Stimulated activated CD4-positive, alpha-beta T cell treated with anti-CD3 and anti-CD28 coated beads, Interleukin-1b, Interleukin-23, amount 100 ng/mL, for 1 hour (primary cell): Measurements from ENCODE around the gene RNU2-63P.
"Not testable (repeated sequence)": the region's sequence is repeated elsewhere in the genome, so short reads cannot be mapped to it uniquely, and the experiment has no call there.

ENCODE experiments used
- DNase-seq, 2 donors: peaks; one replicate each; pipeline ENCODE4 v3.0.0-alpha.2; 2020; ENCODE audit warnings: low read depth in 2 of 2

The RNU2-63P gene

GRCh38 chr2:88028931-88029330 is 12.6 kb upstream of the RNU2-63P start:
- DNase-seq = no peak

- no peak for DNase-seq
Measured at GRCh38 chr2:88027697-88028389, 11.5 kb upstream of the RNU2-63P start.

- no peak for DNase-seq
Measured at GRCh38 chr2:88024509-88024908, 8.2 kb upstream of the RNU2-63P start.

DNA sequence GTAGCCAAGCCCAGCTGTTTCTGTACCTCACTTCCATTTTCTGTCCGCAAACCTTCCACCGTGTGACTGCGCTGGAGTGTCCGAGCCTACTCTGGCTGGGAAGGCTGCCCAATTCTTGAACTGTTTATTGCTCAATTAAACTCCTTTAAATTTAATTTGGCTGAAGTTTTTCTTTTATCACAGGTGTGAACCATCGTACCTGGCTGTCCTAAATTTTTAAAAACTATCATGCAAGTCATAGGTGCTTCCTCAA is 6.2 kb upstream of the RNU2-63P start:
- no peak for DNase-seq

DNA sequence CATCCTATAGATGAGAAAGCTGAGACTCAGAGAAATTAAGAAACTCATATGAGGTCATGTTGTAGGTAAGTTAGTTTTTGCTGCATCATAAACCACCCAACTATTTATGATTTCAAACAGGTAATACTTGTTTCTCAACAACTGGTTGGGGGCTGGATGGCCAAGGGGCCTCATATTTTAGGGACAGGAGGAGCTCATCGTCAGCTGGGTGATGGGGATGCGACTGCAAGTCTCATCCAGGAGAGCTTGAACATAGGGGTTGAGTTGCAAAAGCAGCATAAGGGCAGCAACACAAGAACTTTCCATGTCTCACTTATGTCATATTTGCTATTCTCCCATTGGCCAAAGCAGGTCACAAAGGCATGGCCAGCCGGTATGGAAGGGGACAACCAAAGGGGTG is 3.6 kb upstream of the RNU2-63P start:
- no peak for DNase-seq

DNA sequence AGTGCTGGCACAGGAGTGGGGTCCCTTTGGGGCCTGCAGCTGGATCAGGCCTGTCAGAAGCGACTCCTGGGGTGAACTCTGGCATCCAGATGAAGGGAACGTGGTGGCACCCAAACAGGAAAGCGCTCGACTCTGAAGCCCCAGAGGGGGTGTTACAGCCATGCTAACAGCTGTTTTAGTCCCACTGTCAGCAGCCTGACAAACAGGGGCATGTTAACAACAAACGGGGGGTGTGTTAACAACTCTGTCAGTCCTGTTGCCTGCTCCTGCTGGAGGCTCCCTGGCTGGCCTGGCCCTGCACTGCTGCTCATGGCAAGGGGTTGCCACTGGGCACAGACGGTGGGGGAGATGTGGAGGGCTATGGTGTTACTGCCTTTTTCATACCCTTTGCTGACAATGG is 2.6 kb upstream of the RNU2-63P start:
- no peak for DNase-seq

GRCh38 chr2:88018077-88018805 is 1.9 kb upstream of the RNU2-63P start:
- not testable (repeated sequence) for DNase-seq

GRCh38 chr2:88017780-88018038 is 1.4 kb upstream of the RNU2-63P start:
- DNase-seq = not testable (repeated sequence)

DNA sequence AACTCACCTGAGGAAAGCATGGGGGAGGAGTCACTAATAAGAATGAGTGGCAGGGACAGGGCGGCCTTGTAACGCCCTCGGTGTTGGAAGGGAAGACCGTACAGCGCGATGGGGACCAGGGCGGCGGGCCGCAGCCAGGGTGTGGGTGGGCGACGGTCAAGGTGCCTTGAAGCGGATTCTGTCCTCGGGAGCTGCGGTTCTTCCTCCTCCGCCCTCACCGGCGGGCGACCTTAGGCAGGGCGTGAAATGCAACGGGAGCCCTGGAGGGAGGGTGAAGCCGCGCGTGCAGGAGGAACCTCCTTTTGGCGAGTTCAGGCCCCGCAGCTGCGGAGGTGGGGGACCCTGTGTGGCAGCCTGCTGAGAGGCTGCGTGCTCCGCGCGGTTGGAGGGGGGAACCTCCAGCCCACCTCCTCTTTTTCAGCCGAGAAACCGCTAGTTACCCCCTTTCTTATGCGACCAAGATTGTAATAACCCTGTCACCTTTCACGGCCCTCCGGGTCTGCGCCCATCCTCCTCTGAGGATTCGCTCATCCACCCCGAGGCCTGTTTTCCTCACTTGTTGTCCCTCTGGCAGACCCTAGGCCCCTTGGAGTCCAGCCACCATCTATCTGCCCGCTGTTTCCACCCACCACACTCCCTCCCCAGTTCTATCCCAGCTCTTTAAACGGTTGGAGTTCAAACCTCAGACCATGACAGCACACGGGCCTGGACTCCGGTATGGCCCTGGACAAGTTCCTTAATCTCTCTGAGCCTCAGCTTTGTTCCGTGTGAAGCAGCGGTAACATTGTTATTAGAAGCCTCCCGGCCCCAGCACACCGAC is 823 bp upstream of the RNU2-63P start:
- DNase-seq = peak in 1 of 2 donors; percentile 10

GRCh38 chr2:88011011-88011410 is 5.3 kb downstream of the RNU2-63P start:
- DNase-seq = no peak

DNA sequence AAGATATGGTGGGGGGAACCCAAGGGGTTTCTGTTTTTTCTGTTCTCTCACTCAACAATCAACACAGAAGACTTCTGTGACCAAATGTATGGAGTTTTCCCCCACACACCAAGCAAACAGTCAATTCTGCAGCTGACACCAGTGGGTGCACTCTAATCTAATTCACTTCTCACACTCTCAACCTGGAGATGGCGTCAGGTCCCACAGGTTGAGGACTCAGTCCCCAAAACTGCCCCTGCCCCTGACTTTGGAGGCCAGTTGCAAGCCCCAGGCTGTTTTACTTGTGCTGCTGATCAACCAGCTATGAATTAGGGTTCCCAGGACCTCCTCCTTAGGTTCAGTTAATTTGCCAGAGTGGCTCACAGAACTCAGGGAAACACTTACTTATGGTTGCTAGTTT is 6.2 kb downstream of the RNU2-63P start:
- no peak for DNase-seq

GRCh38 chr2:88006912-88007439 is 9.4 kb downstream of the RNU2-63P start:
- no peak for DNase-seq

GRCh38 chr2:88005776-88006175 is 10.6 kb downstream of the RNU2-63P start:
- no peak for DNase-seq

DNA sequence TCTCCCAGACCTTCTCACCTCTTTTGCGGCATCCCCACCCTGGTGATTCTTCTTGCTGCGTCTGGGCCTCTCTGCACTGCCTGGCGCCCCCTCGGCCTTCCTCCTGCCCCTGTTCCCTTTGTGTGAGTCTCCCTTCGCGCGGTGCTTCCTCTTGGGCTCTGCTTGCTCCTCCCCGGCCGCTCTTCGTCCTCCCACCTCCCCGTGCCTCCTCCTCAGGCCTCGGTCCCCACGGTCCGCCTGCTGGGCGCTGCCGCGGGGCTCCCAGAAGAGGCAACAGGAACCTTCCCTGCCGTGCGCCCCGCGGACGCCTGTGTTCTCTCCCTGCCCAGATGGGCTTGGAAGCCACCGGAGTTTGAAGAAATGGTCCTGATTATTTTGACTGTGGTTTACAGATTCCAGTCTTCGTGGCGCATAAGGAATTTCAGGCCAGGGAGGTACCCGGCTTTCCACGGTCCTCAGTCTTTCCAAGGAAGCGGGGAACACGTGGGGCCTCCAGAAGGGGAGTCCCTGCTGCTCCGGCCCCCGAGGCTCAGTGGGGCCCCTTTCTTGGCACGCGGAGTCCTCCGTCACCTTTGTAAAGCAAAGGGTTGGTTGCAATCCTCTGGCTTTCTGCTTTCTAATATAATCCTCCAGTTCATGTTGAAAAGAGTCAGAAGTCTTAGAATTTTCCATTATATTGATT is 13.1 kb downstream of the RNU2-63P start:
- no peak for DNase-seq

DNA sequence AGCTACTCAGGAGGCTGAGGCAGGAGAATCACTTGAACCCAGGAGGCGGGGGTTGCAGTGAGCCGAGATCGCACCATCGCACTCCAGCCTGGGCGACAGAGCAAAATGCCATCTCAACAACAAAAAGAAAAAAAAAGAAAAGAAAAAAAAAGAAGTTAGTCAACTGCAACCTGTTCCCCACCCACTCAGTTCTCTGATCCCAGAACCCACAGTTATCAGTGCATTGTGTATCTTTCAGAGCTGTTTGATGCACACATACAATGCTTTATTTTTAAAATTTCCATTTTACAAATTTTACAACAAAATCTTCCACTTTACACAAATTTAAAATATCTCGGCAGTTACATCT is 14.0 kb downstream of the RNU2-63P start:
- no peak for DNase-seq

GRCh38 chr2:88000474-88000873 is 15.9 kb downstream of the RNU2-63P start:
- not testable (repeated sequence) for DNase-seq

- DNase-seq = no peak
Measured at GRCh38 chr2:87996570-87996969, 19.8 kb downstream of the RNU2-63P start.

DNA sequence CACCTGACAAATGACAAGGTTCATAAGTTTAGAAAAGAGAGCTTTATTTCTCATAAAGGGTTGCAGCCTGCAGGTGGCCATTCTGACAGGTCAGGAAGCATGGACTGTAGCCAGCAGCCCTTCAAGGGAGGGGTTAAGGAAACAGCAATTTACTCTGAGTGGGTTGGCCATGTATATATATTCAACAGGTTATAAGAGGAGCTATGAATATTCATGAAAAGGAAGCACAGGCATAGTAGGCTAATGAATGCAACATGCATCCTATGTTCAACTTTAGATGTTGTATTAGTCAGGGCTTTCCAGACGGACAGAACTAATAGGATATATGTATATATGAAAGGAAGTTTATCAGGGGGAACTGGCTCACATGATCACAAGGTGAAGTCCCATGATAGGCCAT is 20.6 kb downstream of the RNU2-63P start:
- no peak for DNase-seq

DNA sequence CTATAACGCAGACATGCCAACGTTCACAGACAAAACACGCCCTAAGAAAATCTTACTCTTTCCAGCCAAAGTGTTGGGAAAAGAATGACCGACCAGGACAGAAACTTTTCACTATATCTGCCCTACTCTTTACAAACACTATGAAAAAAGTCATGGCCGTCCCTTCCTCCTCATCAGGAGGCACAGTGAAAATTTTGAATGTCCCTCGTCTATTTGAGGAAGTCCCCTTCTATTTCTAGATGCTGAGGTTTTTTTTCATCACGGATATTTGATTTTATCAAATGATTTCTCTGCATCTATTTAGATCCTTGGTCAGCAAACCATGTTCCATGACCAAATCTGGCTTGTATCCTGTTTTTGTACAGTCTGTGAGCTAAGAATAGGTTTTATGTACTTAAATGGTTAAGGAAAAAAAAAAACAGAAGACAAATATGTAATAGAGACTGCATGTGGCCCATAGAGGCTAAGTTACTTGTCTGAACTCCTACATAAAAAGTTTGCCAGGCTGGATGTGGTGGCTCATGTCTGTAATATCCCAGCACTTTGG is 22.0 kb downstream of the RNU2-63P start:
- not testable (repeated sequence) for DNase-seq

DNA sequence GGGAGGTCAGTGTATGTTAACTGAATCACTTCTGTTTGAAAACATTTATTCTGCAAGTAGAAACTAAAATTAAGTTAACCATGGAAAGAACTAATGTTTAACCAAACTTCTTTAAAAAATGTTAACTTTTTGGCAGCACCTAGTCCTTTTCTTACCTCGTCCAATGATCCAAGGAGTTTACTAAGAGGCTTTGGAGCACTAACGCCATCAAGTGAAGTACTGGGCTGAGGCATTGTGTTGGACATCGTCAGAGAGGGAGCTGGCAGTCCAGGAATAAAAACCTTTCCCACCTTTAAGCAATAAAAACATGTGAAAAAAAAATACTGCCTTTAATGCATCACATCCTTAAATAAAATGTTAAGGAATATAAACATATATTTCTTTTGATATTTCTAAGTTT is 23.8 kb downstream of the RNU2-63P start:
- not testable (repeated sequence) for DNase-seq

- not testable (repeated sequence) for DNase-seq
Measured at GRCh38 chr2:87987473-87987872, 28.9 kb downstream of the RNU2-63P start.

GRCh38 chr2:87985902-87986301 is 30.4 kb downstream of the RNU2-63P start:
- not testable (repeated sequence) for DNase-seq
